B cell (primary cell): ENCODE results near the gene MRPL17.

Experiments used
- EZH2 ChIP-seq: IDR thresholded peaks from 2 replicates; pipeline ENCODE4 v1.6.1; 2012; ENCODE audit warnings: borderline replicate concordance, low read depth, mild to moderate bottlenecking, moderate library complexity, low read length; ENCODE audit not compliant: insufficient read depth, poor library complexity, severe bottlenecking
- TF ChIP-seq, protein P1 (sequence below): fragments of 200-600 bp; IDR thresholded peaks from one replicate; pipeline ENCODE4 v1.8.0; 2022; ENCODE audit warnings: antibody characterized with exemption, mild to moderate bottlenecking

DNA sequence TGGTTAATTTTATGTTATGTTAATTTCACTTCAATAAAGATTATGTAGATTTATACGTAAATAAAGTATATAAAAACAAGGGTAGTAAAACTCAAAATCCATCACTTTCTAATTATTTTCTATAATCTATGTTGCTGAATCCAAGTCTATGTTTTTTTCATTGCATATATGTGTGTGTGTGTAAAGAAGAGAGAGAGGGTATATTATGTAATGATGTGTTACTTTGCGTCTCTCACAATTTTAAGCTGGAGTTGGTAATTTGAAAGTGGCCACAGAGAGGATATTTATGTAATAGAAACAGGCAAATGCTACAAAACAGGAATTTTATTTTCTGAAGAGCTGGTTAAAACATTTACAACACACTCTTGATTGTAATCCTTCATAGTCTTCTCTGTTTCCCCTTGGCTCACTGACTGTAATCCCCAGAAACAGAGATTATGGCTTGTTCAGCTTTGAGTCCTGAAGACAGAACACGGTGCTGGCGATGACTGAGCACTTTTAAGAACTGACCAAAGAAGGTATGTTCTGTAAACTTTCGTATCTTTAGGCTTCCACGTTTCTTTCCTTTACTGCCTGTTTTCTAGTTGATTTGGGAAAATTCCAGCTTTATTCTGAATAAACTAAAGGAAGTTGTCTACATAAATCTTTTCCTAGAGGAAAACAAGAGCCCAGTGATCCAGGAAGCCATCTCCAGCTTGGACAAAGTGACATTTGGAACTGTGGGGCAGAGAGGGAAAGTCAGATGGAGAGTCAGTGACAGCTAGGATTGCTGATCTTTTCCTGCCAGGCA lies 45.0 kb upstream of the MRPL17 start:
- TF ChIP-seq, protein P1, sequence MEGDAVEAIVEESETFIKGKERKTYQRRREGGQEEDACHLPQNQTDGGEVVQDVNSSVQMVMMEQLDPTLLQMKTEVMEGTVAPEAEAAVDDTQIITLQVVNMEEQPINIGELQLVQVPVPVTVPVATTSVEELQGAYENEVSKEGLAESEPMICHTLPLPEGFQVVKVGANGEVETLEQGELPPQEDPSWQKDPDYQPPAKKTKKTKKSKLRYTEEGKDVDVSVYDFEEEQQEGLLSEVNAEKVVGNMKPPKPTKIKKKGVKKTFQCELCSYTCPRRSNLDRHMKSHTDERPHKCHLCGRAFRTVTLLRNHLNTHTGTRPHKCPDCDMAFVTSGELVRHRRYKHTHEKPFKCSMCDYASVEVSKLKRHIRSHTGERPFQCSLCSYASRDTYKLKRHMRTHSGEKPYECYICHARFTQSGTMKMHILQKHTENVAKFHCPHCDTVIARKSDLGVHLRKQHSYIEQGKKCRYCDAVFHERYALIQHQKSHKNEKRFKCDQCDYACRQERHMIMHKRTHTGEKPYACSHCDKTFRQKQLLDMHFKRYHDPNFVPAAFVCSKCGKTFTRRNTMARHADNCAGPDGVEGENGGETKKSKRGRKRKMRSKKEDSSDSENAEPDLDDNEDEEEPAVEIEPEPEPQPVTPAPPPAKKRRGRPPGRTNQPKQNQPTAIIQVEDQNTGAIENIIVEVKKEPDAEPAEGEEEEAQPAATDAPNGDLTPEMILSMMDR: no peak
- TF ChIP-seq EZH2: no peak
